Cardiac atrium fibroblast (primary cell): ENCODE results near the gene GAREM1. TPM values are rescaled to one million over a fixed set of nuclear protein-coding genes. Genes with fewer than 3 reads are reported as not detected.

Experiments used
- total RNA-seq: library from RNA; depleted of rRNA; stranded (reverse); fragments of >200 nt; gene quantifications from 2 replicates; pipeline ENCODE4 v1.2.3, GENCODE V29; 2015

Gene GAREM1
- 5.1 and 30.0 TPM in 2 replicates for total RNA-seq

DNA sequence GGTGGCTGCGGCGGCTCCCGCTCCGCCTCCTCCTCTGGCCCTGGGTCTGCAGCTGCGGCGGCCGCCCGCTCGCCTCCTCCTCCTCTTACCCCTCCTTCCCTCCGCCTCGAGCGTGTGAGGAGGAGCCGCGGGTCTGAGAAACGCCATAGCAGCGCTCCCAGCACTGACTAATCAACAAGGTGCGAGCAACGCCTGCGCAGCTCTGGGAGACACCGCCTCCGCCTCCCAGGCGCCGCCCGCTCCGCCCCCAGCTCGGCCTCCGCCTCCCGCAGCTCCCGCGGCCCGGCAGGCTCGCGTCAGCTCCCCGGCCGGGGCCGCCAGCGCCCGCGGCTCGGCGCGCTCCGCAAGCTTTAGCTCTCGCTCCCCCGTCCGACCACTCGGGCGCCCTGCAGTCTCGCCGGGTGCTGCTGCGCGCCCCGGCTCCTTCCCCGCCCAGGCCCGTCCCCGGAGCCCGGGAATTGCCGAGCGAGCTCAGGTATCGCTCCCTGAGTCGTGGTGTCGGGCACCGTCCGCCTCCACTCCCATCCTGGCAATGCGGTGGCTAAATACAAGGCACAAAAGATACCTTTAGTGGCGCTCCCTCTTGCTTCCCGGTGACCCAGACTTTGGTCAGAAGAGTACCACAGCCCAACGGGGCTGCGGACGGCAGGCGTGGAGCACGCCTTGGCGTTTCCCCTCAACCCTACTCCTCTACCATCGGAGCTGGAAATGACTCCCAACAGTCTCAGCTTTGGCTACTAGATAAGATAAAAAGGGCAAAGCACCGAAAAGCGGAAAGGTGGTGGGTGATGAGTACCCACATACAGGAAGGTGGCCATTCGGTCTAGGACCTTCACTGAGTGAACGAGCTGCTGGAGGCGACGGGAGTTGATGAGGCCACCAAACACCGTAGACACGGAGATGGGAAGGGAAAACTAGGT, at the start of gene GAREM1:
GAREM1 (minus strand) TSS at position 169 of the 920 bp plus-strand sequence. CDS start 454 bp downstream, outside the sequence.

